Measurements from ENCODE around the gene ADGRG6.

DNA sequence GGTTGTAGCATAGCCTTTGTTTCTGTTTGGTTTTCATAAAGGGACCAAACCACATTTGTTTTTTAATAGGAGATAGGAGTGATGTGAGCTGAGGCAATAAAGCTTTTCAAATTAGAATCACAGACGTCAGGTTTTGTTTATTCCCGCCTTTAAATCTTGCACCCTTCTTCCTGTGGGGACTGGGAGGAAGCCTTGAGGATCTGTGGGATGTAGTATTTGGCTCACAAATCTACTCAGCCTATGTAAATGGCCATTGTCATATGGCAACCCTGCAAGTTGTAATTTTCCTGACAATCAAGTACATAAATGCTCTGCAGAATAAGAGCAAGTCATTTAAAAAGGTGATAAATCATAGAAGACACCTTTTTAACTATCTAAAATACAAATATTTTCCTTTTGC, 110.4 kb downstream of the ADGRG6 start:
- TF ChIP-seq, protein P1, sequence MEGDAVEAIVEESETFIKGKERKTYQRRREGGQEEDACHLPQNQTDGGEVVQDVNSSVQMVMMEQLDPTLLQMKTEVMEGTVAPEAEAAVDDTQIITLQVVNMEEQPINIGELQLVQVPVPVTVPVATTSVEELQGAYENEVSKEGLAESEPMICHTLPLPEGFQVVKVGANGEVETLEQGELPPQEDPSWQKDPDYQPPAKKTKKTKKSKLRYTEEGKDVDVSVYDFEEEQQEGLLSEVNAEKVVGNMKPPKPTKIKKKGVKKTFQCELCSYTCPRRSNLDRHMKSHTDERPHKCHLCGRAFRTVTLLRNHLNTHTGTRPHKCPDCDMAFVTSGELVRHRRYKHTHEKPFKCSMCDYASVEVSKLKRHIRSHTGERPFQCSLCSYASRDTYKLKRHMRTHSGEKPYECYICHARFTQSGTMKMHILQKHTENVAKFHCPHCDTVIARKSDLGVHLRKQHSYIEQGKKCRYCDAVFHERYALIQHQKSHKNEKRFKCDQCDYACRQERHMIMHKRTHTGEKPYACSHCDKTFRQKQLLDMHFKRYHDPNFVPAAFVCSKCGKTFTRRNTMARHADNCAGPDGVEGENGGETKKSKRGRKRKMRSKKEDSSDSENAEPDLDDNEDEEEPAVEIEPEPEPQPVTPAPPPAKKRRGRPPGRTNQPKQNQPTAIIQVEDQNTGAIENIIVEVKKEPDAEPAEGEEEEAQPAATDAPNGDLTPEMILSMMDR (IDR thresholded peaks at IDR 0.05), result no peak
- TF ChIP-seq POLR2A (IDR thresholded peaks at IDR 0.05), result no peak

All from Peyer's patch (tissue), 4 donors.